ENCODE measurements around the gene ADAMTSL4.
"Not testable (repeated sequence)": the region's sequence is repeated elsewhere in the genome, so short reads cannot be mapped to it uniquely, and the experiment has no call there.

The ADAMTSL4 gene

DNA sequence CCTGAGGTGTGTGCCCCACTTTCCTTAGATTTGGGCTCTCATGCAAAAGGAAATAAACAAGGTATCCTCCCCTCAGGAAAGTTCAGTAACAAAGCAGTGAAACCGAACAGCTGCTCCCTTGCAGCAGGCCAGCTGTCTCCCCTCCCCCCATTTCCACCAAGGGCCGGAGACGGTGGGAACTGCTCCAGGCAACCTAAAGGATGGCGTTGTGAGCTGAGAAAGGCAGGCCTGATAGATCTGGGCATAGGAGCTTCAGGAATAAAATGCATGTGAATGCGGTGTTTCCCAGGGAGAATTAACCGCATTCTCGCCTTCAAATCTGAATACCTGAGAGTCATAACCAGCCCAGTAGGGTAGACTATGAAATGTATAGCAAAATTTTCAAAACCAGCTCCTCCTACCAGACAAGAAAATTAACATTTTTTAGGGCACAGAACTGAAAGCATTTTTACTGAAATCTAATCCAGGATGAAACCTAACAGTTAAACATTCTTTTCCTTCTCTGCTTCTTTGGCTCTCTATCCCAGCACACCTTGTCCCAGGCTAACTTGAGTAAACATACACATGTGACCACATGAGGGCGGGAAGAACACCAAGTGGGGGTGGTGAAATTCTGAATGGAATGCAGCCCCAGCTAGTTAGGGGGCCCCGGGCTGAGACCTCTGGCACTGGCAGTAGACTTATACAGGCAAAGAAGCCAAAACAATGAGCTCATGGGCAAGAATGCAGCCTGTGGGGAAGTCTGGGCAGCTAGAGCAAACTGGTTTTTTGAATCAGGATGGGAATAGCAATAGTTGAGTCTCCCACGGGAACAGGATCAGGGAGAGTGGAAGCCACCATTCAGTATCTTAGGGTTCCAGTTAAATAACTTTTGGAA, 18.7 kb downstream of the ADAMTSL4 start:
- peak; percentile 98 for DNase-seq

DNA sequence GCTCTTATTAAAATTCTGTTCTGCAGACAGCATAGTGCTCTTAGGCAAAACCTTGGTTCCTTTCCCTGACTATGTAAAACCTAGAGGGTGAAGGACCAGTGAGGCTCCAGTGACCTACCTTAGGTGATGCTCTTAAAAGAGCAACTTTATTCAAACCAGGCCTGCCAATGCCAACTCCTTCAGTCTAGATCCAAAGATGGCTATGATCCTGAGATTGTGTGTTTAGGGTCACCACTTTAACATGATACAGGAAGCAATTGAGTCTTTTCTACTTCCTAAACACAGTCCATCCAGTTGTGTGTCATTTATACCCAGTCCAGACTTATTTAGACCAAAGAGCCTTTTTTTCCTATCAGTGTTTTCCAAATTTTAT, 19.4 kb downstream of the ADAMTSL4 start:
- no peak for DNase-seq

DNA sequence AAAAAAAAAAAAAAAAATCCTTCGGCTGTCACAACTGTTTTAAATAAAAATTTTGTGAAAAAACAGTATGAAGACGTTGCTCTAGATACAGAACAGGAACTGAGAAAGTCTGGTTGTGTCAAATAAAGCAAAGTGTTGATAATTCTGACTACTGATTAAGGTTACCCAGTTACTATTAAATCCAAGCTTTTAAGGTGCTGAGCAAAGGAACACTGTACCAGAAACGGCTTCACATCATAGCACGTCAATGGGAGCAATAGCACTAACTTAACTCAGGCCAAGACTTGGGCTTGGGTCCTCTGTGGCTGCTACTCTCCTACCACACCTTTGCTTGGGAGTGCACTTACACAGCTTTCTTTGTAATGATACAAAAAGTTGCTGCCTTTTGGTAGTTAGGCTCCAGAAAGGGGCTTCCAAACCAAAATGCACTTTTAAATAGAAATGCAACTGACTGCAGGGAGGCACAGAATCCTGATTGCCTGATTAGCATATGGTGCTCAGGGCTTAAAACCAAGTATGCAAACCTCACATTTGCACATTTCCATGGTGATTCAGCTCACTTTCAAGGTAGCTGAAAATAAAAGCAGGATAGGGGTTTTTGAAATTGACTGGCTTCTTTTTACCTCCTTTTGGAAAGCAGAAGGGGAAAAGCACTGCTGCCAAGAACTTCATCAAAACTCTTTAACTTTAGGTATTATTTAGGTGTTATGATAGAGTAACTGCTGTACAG, 23.9 kb downstream of the ADAMTSL4 start:
- DNase-seq, result no peak

DNA sequence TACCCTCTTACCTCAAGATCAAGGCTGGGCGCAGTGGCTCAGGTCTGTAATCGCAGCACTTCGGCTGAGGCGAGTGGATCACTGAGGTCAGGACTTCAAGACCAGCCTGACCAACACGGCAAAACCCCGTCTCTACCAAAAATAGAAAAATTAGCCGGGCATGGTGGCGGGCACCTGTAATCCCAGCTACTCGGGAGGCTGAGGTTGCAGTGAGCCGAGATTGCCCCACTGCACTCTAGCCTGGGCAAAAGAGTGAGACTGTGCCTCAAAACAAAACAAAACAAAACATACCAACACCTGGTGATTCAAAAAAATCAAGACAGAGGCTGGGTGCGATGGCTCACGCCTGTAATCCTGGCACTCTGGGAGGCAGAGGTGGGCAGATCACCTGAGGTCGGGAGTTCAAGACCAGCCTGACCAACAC, 24.5 kb downstream of the ADAMTSL4 start:
- DNase-seq, result not testable (repeated sequence)

DNA sequence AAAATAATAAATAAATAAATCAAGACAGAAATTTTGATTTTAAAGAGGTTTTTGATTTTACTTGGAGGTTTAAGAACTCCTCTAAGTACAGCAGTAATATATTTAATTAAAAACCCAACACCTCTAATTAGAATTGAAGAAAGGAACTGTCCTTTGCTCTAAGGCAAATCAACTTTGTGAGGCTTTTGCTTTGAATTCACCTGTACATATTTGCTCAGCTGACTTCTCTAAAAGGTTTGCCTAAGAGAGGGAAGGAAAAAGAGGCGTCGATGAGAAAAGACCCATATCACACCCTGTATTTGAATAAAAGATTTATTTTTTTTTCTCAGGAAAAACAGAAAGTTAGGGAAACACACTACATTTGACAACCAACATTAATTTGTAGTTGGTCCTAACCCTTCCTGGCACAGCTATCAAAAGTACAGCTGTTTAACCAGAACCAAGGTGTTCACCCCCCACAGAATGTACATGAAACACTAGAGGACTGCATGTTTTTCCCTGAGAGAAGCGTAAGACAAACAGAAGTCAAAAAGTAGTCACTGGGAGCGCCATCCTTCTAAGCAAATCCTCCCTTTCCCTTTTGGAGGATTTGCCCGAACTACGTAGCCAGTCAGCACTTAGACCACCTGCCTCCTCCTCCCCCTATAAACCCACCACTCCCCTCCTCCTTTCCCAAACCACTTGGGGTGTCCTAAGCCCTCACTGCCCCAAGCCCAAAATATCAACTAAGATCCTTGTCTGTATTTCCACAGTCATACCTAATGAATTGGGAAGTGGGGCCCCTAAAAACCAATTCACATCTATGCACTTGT, 25.3 kb downstream of the ADAMTSL4 start:
- DNase-seq, result no peak

DNA sequence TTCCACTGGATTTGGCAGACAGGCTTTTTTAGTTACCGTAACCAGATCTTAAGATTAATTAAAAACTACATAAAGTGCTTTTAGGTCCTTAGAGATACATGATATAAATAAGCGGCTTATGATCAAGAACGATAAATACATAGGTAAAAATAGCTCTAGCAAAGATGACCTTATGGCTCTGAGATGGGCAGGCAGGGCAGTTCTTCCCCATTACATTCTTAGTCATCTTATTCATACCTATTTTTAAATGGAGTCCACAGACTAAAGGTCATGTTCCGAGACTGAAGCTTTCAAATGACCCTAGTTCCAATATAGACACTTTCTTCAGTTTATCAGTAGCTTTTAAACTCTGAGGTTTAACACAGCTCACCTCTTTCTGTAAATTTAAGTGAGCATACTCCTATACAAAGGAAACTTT, 25.9 kb downstream of the ADAMTSL4 start:
- DNase-seq, result no peak

DNA sequence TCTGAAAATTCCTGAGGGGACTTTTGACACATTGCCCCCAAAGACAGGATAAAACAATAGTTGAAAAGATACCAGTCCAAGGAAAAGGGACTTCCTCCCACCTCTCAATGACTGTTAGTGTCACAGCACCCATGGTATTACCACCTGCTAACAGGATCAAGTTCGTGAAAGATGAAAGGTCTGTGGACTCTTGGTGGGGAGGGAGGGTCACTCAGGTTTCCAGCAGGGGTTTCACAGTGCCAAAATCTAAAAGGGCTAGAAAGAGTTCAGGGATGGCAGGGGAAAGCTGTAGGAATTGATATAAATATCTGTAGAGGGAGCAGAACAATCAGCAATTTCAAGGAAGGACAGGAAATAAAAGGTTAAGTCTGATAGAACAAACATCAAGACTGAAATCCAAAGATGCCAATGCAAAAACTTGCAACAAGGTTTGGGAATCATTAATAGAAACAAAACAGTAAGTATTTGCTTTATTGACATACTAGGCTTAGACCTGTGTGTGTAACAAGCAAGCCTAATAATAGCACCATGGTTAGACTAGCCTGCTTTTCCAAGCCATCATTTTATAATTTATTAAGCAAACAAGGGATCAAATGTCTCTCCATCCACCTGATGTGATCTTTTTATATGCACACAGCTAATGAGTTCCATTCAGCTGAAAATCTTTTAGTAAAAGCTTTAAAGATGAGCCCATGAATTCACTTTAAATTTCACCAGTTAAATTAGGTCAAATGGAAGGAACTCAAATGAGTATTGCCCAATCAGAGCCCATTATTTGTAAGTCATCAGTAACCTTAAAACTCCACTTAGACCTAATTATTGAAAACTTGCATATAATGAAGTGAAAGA, 26.5 kb downstream of the ADAMTSL4 start:
- no peak for DNase-seq

DNA sequence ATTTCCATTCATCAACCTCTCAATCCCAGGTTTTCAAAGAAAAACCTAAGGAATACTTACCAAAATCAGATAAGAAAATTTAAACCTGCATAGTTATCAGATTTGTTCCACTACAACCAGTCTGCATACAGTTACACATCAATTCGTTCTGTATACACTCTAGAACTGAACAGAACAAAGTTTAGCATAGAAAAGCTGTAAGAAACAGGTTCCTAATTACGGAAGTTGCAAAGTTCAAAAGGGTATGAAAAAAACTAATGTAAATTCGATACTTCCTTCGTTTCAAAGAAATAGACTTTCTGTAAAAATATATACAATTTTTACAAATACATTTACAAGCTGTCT, 27.1 kb downstream of the ADAMTSL4 start:
- no peak for DNase-seq

DNA sequence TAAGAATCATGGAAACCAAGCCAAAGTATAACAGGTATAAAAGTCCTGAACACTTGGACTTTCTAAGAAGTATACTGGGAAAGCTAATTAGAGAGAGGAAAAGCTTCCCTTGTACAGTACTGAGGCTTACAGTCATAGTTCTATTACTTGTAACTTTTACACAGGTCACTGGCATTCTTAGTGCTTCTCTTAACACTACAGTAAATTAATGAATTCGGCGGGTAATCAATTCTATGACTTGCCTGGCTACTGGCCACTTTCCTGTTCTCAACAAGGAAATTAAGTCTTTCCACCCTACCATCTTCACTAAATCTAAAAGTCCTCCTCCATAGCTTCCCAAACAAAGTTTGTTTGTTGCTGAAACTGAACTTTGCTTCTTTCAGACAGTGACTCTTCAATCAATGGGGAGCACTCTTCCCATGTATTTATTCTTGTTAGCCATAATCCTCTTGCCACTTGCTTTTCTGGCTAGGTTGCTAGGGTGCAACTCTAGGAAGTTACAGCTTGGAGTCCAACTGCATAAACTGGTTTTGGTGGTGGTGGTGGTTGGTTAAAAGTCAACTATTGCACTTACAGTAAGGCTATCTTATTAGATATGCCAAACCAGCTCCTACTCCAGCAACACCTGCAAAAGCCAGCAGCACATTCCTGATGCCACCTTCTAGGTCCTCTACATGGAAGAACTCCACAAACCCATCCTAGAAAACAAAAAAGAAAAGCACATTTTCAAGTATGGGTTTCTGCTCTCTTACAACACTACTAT, 27.8 kb downstream of the ADAMTSL4 start:
- DNase-seq, result no peak

DNA sequence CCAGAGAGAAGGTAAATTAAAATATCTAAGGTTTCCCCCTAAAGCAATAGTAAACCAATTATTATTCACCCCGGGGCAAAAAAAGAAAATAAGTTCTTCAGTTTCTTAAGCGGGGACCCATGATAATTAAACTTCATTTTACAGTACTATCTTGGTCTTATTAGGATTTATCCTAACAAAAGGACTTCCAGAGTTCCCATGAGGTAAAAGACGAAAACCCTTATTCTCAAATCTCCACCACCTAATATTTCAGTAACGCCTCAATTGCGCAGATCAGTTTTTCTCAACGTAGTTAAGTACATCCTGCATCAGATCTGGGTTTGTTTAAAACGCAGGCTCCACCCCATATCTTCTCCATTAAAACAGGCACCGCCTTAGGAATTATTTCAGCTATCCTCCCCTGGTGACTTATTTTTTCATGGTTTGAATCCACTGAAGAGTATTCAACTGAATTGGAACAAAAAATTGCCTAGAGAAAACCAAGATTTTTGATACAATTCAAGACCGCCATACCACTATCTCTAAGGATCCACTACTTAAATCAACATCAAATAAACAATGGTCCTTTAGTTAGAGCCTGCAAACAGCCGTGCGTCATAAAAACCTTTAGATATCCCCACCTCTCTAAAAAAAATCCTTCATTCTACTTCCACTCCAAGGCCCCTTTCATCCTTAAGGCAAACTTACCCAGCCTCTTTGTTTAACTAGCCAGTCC, 28.5 kb downstream of the ADAMTSL4 start:
- peak; percentile 28 for DNase-seq

DNA sequence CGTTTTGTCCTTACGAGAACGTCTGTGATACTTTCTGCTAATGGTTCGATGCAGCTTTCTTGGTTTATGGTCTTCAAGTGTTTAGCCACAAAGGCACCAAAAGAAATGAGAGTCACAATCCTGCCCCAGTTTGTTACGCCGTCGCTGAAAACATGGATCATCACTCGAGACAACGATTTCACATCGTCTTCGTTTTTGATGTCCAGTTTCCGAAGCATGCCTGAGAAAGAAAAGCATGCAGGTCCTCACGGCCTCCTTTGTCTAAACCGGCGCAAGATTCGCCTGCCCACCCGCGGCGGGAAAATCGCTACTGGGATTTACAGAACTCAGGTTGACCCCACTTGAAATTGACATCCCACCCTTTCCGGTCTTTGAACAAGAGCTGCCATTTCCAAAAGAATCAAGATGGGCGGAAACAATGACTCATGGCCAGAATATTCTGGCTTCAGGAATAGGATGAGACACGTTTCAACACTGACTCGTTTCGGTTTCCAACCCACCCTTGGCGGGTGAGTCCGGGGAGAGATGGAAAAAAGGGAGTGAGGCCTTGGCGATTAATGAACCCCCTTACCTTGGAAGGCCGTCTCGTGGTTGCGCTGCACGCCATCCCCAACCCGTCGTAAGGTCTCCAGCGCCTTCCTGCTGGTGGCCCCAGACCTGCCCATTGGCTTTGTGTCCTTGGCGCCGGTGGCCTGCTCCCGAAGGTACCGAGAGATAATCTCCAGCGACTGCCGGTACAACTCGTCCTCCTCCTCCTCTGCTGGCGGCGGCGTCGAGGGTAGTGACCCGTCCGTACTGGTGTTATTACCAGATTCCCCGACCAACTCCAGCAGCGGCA, 29.3 kb downstream of the ADAMTSL4 start:
- DNase-seq, result peak; percentile 94

DNA sequence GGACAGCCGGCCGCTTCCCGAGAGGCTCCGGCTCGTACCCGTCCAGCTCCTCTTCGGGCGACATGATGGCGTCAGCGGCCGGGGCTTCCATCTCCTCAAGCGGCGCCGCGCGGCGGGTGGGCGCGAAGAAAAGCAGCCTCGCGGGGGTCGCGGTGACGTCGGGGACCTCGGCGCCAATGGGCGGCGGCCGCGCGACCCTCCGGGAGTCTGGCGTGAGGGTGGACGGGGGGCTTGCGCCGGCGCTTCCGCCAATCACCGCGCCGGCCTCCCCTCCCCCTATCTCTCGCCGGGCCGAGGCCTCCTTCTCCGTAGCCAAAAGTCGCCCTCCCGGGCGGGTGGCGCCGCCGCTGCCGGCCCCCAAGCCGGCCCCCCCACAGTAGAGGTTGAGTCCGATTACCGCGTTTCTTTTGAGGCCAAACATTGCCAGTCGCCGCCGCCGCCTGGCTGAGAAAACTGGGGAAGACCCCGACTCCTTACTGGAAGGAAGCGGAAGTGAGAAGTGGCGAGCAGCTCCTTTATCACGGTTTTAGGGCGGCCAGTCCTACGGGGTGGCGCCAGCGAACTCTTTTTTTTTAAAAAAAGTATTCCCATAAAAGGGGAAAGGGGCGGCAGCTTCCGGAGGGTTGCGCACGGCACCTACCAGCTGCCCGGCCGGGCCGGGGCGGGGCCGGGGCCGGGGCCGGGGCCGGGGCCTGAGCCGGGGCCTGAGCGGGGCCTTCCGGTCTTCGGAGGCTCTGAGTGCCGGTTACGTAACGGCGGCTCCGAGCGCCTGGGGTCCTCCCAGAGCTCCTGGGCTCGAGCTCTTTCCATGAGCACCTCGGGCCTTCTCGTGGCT, 30.1 kb downstream of the ADAMTSL4 start, which contains the start of gene MCL1:
Gene MCL1 (minus strand): TSS at position 501 of the 835 bp plus-strand sequence. CDS start 80 bp downstream, at position 421.
- peak; percentile 98 for DNase-seq

DNA sequence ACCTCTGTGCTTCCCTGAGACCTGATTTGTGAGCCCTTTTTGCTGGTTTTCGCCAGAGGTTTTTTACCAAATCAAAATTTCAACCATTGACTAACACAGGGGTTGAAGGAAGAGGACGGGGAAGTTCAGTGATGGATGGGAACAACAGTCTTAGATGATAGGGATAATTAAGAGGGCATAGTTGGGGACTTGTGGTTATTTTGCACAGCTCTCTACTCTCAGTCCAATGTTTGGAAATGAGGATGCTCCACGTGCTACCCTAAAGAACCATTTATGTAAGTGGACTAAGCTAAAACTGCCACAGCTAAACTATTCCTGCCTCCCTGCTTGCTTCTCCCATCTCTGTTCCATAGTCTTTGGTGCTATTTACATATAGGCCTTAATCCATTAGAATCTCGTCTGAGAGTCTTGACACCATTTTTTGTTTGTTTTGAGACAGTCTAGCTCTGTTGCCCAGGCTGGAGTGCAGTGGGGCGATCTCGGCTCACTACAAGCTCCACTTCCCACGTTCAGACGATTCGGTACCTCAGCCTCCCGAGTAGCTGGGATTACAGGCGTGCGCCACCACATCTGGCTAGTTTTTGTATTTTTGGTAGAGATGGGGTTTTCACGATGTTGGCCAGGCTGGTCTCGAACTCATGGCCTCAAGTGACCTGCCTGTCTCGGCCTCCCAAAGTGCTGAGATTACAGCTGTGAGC, 30.9 kb downstream of the ADAMTSL4 start:
- no peak for DNase-seq

DNA sequence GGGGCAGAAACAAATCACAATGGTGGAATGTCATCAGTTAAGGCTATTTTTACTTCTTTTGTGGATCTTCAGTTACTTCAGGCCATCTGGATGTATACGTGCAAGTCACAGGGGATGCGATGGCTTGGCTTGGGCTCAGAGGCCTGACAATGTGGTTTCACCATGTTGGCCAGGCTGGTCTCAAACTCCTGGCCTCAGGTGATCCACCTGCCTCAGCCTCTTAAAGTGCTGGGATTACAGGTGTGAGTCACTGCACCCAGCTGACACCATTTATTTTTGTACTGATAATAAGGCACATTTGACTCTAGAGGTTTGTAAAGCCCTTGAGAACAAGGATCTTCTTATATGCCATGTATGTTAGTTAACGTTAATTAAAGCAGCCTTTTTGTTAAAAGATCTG, 31.8 kb downstream of the ADAMTSL4 start:
- DNase-seq, result not testable (repeated sequence)

DNA sequence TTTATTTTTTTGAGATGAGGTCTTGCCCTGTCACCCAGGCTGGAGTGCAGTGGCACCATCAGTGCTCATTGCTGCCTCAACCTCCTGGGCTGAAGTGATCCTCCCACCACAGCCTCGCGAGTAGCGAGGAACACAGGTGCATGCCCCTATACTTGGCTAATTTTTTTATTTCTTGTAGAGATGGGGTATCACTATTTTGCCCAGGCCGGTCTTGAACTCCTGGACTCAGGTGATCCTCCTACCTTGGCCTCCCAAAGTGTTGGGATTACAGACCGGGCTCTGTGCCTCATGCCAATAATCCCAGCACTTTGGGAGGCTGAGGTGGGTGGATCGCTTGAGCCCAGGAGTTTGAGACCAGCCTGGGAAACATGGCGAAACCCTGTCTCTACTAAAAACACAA, 32.2 kb downstream of the ADAMTSL4 start:
- DNase-seq, result not testable (repeated sequence)

DNA sequence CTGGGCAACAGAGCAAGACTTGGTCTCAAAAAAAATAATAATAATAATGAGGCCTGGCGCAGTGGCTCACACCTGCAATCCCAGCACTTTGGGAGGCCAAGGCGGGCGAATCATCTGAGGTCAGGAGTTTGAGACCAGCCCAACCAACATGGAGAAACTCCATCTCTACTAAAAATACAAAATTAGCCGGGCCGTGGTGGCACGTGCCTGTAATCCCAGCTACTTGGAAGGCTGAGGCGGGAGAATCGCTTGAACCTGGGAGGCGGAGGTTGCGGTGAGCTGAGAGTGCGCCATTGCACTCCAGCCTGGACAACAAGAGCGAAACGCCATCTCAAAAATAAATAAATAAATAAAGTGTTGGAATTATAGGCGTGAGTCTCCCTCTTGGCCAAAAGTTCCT, 32.8 kb downstream of the ADAMTSL4 start:
- not testable (repeated sequence) for DNase-seq

DNA sequence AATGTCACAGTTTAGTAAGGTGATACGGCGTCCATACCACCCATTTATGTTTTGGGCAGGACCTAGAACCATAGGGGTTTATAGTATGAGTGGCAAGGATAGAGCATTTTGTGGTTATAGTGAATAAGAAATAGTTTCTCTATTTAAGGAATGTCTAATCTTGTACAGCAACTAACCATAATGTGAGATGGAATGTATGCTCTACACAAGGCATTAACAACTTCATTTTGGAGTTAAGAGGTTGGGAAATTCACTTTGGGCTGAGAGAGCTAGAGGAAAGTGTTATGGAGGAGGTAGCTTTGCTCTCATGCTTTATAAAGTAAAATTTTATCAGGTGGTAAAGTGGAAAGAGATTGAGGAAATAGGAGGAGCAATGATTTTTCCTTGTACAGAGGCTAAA, 33.2 kb downstream of the ADAMTSL4 start:
- DNase-seq, result peak; percentile 72

Data from fibroblast of skin of scalp (primary cell).